Activated CD4-positive, alpha-beta T cell treated with anti-CD3 and anti-CD28 coated beads, Interleukin-2, amount 50 U/mL, for 1 hour (primary cell): ENCODE data around the gene GJA8.
"Not testable (repeated sequence)": the region's sequence is repeated elsewhere in the genome, so short reads cannot be mapped to it uniquely, and the experiment has no call there.

Experiments
- DNase-seq: peaks from one replicate; pipeline ENCODE4 v3.0.0-alpha.2; 2020

The GJA8 gene

DNA sequence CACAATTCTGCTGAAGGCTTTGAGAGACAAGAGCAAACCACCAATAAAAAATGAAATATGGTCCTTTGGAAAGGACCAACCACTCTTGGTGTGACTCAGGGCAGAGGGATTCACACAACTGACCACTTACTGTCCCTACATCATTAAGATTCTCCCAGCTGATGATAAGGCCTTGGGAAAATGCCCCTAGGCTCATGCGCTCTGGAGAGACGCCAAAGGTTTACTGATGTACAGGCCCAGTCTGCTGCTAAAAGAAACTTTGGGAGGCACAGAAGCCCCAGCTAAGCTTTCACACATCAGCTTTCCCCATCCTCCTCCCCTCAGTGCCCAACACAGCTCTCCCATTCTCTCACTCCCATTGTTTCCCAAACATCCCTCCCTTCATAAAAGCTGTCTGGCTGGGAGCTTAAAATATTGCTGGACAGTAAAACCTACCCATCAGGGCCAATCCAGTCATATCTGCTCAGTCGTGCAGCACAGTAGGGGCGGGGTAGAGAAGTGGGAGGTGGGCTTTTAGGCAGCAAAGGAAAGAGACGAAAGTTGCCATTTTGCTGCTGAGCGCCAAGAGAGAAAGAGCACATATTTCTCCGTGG is at the start of gene GJA8:
TSS of gene GJA8 (plus strand) at position 543 of the 593 bp plus-strand sequence. CDS start 5,161 bp downstream, outside the sequence.
- DNase-seq = no peak

DNA sequence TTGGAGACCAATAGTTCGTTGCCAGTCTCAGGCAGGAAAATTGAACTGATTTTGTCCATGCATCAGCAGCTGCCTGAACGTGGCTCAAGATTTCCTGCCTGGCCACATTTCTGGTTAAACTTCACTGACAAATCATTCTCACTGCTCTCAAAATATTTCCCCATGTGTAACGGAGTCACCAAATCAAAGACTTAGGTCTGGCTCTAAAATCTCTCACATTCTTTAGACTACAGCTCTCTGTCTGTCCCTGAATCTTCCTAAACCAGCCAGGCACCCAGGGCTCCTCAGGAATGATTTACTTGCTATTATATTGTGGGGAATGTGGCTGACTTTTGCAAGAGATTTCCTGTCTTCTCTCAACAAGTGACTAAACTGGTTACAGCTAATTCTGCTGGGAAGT is 49.2 kb upstream of the GJA8 start:
- DNase-seq = no peak

DNA sequence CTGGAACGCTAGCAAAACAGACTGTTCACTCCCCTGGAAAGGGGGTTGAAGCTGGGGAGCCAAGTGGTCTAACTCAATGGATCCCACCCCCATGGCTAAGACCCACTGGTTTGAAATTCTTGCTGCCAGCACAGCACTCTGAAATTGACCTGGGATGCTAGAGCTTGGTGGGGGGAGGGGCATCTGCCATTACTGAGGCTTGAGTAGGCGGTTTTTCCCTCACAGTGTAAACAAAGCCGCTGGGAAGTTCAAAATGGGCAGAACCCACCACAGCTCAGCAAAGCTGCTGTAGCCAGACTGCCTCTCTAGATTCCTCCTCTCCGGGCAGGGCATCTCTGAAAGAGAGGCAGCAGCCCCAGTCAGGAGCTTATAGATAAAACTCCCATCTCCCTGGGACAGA is 47.6 kb upstream of the GJA8 start:
- DNase-seq = not testable (repeated sequence)

DNA sequence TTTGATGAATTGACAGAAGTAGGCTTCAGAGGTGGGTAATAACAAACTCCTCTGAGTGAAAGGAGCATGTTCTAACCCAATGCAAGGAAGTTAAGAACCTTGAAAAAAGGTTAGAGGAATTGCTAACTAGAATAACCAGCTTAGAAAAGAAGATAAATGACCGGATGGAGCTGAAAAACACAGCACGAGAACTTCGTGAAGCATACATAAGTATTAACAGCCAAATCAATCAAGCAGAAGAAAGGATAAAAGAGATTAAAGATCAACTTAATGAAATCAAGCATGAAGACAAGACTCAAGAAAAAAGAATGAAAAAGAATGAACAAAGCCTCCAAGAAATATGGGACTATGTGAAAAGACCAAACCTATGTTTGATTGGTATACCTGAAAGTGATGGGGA is 46.6 kb upstream of the GJA8 start:
- not testable (repeated sequence) for DNase-seq

DNA sequence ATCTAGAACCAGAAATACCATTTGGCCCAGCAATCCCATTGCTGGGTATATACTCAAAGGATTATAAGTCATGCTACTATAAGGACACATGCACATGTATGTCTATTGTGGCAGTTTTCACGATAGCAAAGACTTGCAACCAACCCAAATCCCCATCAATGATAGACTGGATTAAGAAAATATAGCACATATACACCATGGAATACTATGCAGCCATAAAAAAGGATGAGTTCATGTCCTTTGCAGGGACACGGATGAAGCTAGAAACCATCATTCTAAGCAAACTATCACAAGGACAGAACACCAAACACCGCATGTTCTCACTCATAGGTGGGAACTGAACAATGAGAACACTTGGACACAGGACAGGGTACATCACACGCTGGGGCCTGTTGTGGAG is 35.4 kb upstream of the GJA8 start:
- DNase-seq = not testable (repeated sequence)

DNA sequence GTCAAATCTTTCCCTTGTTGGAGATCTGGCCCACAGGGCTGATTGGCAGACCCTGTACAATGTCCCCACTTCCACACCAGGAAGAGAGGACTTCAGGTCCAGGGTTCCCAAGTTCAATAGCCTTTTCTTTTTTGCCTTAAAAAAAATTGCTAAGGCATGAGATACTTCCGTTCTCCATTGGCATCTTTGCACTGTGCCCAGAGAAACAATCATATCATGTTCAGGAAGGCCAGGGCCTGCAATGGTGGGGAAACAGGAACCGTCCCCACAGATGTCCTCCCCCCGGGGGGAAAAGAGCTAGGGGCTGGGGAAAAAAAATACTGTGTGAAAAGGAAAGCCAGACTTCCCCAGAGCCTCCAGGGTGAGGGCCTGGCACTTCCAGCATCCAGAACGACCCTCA is 24.6 kb upstream of the GJA8 start:
- no peak for DNase-seq

DNA sequence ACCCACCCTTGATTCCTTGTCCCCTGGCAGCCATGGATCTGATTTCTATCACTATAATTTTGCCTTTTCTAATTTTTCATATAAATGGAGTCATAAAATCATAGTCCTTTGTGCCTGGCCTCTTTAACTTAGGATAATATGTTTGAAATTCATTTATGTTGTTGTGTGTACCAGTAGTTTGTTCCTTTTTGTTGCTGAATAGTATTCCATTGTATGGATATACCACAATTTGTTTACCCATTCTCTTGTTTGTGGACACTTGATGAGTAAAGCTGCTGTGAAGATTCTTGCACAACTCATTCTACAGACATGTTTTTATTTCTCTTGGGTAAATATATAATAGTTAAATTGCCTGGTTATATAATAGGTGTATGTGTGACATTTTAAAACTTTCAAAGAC is 22.7 kb upstream of the GJA8 start:
- DNase-seq = no peak

DNA sequence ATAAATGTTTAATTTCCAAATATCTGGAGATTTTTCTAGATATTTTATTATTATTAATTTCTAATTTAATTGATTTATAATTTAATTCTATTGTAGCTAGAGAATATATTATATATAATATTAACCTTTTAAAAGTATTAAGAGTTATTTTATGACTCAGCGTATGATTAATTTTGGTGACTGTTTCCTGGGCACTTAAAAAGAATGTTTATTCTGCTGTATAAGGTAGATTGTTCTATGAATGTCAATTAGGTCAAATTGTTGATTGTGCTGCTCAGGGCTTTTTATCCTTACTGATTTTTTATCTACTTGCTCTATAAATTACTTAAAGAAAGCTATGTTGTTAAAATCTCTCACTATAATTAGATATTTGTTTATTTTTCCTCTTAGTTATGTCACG is 20.1 kb upstream of the GJA8 start:
- DNase-seq = no peak

DNA sequence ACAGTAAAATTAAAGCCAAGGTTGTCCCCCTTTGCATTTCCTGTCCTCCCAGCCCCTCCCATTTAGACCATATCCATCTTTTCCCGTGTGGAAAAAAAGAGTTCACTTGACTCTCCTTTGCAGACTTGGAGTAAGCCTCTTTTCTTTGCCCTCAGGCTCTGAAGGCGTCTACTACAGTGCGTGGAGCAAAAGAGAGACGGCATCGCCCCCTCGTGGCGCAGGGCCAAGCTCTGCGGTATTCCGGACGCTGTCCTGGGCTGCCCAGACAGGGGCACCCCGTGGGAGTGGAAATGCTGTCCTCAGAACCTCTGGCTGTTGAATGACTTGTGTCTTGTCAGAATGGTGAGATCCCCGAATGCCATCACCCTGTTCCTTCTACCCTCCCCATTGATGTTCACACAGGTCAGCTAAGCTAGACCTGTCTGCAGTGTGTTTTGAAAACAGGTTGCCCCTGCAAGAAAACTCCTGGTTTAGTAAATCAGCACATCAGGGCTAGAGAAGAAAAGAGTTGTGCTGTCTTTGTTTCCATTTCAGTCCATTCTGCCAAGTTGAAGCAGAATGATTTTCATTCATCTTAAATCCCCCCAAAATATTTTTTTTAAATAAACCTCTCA is 12.3 kb upstream of the GJA8 start:
- DNase-seq = peak; percentile 59

DNA sequence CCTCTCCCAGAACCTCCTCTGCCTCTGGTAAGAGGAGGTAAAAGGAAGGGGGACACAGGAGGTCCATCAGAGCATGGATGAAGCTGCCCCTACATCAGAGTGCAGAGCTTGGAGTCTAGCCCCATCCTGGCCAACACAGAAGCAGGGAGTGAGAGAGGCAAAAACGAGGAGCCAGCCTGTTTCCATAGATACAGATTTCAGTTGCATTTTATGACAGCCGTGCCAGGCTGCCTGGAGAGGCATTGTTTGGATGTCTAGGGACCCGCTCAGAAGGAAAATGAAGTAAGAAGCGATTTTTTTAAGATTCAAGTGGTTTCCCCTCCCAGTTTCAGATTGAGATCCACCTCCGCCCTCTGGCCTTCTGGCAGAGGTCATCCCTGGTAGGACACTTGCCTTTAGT is 11.5 kb upstream of the GJA8 start:
- DNase-seq = no peak

DNA sequence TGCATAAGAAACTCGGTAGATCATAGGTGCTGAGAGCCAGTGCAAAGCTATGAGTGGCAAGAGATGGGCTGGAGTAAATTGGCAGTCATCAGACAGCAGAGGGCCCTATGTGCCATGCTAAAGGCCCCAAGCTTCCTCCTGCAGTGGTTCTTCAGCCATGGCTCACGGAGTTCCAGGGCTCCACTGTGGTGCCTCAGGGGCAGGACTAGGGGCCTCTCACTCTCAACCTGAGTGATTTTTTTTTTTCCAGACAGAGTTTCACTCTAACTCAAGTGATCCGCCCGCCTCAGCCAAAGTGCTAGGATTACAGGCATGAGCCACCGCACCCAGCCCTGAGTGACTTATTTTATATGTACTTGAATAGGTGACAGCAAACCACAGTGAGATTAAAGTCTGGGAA is 10.4 kb upstream of the GJA8 start:
- DNase-seq = no peak

DNA sequence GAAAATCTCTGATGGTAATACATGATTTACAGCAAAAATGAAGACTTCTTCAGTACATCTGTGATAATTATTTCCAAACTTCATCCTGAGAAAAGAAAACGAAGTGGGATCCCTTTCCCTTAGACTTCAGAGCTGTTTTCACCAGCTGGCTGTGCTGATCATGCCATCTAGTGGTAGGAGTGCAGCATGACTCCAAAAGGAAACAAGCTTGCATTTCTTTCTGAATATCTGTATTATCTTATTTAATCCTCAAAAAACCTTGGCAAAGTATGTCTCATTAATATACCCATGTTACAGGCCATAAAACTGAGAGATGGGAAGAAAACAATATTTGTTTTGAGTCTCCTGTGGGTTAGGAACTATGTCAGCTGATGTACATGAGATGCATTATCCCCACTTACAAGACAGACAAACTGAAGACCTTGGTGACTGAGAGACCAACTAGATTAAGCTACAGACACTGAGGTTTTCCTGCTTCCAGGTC is 9.8 kb upstream of the GJA8 start:
- peak; percentile 30 for DNase-seq

DNA sequence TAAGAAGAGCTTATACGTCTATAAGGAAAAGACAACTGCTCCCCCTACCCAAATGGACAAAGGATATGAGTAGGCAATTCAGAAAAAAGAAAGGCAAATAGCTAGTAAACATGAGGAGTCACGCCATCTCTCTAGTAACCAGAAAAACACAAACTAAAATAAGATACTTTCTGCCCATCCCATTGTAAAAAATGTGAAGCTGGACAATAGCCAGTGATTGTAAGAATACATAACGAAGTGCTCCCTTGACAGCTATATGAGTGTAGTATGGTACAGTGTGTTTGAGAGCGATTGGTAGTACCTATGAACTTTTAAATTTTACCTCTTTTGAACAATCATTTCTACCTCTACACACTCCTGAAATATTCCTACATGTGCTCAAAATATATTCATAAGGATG is 7.5 kb upstream of the GJA8 start:
- no peak for DNase-seq

DNA sequence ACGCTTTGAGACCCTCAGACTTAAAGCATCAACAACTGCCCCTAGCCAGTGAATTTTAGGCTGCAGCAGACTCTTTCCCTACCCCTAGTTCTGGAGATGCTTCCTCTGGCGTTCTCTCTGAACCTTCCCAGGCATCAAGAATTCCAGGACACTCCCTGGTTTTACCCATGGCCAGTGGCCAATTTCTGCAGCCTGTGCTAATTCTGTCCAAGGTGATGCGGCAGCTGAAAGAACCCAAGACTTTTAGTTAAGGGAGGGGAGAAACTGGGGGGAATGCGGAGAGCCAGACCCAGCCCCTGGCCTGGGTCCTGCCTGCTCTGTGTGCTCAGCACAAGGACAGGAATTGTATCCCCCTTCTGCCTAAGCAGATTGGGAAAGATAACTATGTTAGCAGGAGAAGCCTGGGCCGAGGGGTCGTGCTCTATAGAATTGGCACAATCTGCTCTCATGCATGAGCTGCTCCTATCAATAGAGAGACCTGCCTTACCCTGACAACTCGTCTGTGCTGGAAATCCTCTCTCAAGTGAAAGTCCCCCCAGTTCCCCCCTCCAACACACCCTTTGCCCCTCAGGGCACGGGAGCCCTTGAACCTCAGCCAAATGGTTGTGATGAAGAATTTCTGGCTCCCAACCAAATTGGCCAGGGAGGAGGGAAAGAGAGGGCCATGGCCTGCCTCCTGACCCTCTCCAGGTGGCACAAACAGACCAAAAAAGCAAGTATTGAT is 5.4 kb upstream of the GJA8 start:
- no peak for DNase-seq

DNA sequence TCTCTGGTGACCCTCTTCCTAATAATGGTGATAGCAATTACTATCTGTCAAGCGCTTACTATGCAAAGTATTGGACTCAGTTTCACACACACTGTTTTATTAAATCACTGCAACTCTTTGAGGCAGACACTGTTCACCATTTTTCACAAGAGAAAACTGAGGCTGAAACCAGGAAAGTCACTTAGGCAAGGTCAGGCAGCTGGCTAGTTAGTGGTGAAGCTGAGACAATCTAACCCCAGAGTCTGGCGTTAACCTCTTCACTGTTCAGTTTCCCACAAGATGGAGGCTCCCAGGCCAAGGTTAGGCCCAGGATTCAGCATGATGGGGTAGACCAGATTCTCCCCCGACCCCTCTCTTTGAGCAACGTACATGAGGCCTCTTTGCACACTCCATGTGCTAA is 4.8 kb upstream of the GJA8 start:
- DNase-seq = no peak

DNA sequence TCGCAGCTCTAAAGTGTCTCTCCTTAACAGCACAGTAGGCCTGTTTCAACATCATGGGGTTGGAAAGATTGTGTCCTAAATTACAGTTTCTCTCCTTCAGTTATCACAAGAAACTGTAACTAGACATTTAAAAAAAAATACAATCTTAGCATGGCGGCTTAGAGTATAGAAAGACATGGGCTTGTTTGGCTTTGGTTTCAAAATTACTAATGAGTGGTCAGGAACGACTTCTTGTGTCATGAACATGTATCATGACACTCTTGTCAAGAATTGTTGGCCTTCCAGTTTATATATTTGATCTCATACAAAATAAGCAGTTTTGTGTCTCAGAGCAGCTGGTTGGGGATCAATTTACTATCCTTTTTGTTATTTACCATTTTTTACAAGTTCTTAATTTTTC is 2.1 kb downstream of the GJA8 start:
- DNase-seq = no peak

DNA sequence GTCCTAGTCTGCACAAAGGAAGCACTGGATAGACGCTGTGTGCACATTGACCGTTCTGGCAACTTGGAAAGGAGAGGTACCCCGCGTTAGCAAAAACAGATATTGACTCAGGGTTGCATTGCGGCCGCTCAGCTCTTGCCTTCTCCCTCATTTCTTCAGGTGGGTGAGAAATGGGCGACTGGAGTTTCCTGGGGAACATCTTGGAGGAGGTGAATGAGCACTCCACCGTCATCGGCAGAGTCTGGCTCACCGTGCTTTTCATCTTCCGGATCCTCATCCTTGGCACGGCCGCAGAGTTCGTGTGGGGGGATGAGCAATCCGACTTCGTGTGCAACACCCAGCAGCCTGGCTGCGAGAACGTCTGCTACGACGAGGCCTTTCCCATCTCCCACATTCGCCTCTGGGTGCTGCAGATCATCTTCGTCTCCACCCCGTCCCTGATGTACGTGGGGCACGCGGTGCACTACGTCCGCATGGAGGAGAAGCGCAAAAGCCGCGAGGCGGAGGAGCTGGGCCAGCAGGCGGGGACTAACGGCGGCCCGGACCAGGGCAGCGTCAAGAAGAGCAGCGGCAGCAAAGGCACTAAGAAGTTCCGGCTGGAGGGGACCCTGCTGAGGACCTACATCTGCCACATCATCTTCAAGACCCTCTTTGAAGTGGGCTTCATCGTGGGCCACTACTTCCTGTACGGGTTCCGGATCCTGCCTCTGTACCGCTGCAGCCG is 5.4 kb downstream of the GJA8 start:
- DNase-seq = no peak

DNA sequence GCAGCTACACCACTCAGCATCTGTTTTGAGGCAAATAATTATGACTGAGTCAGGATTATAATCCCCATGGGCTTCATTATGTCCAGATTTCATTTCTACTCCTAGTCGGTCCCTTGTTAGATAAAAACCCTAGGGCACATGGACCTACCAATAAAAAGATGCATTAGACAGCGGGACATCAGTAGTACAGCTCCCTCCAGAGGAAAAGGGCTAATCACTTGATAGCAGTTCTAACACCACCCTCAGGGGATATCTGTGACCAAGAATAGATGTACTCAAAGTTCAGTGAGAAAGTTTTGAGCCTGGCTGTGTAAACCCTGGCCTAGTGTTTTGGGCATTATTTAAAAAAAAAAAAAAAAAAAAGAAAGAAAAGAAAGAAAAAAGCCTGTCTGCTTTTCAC is 10.0 kb downstream of the GJA8 start:
- DNase-seq = no peak

DNA sequence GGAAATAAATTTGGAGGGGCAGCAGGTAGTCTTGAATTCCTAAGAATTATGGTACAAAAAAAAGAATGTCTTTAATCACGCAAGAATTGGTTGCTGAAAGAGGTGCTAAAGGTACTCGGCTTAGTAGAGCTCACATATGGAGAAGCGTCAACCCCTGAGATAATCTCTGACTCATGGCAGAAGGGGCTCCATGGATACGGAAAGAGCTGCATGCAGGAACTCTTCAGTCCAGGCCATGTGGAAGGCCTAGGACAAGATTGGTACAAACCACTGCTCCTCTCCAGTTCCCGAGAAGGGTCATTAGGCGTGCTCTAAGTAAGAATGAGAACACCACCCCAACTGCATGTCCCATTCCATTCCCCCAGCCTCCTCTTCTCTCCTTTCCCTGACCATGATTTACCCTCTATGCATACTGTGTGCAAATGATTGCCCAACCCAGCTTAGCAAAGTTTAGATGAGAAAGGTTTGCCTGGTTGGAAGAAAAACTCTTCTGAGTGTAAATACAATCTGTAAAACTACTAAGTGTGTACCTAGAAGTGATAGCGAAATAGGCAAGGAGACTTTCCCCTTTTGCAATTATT is 10.9 kb downstream of the GJA8 start:
- no peak for DNase-seq

DNA sequence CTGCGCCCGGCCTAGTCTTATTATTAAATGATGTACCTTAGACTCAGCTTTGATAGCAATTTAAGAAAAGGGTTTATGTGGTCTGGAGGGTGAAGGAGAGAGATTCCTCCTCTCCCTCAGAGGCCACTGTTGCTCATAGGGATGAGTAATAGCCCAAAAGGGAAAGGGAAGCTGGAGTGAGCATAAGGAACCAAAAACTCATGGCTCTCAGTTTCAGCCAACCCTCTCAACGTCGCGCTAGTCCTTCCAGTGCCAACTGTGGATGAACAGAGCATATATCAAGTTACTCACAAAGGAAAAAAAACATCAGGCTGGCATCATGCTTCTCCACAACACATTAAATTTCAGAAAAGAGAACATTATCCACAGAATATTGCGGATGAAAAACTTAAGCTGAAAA is 17.3 kb downstream of the GJA8 start:
- DNase-seq = no peak

DNA sequence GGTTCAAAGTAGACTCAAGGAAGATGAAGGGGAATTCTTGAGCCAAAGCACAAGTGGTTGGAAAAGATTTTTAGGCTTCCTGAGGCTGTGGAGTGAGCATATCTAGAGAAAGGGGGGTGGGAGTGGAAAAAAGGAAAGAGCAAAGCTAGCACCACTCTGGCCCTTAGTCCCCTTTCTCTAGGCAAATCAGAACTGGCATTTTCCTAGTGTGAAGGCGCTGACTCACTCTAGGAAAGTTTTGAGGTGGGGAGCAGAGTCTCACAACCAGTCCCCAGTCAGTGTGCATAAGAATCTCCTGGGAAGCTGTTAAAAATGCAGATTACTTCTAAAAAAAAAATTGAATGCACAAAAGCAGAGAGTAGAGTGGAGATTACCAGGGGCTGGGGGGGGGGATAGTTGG is 22.2 kb downstream of the GJA8 start:
- DNase-seq = no peak

DNA sequence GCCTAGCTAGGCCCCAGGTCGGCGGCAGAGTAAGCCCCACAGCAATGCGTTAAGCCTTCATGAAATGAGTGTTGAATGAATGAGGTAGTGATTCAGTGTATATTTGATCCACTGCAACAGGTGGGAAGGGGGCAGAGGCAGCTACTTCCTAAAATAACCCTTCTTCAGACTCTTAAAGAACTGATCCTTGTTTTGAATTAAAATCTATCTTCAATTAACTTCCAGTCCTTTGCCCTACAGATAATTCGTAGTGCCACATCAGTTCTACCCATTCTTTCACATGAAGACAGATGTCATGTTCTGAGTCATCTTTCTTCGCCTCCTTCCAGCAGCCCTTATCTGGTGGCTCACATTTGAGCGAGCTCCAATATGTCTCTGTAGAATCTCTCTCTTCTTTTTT is 24.6 kb downstream of the GJA8 start:
- not testable (repeated sequence) for DNase-seq

DNA sequence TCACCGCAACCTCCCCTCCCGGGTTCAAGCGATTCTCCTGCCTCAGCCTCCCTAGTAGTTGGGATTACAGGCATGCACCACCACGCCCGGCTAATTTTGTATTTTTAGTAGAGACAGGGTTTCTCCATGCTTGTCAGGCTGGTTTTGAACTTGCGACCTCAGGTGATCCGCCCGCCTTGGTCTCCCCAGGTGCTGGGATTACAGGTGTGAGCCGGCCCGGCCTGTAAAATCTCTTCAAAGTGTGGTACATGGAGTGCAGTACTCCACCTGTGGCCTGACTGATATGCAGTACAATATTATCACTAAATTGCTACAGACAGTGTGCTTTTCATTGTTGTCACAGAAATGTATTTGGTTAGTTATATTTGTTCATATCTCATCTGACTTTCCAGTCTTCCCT is 25.1 kb downstream of the GJA8 start:
- not testable (repeated sequence) for DNase-seq
